ENCODE measurements around the gene PHRF1.
A peak's percentile ranks its signal among the peaks of the same experiment; 100 is the strongest.

The PHRF1 gene

DNA sequence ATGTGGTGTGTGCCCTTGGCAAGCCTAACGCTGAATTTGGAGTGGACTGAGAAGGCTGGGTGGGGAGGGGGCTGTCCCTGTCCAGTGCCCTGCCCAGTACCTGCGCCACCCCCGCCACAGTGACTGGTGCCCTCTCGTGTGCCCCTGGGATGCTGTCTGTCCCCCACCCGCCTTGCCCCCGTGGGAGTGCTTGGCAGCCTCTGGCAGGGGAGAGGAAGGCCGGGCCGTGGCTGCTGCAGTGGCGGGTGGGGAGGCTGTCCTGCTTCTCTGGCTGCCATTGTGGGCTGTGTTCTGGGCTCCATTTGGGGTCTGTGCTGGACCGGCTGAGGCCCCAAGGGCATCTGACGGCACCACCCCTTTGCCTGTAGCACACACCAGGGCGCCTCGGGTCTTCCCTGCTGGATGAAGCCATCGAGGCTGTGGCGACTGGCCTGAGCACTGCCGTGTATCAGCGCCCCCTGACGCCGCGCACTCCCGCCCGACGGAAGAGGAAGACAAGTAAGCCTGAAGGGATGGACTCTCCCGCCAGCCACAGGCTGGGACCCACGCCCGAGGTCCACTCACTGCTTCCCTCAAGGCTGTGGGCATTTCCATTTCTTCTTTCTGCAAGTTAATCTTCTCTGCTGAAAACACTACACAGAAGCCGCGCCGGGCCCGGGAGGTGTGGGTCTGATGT is 21.9 kb downstream of the PHRF1 start:
- no peak for DNase-seq

GRCh38 chr11:601573-602245 is 25.4 kb downstream of the PHRF1 start:
- DNase-seq: no peak

- DNase-seq: no peak
Observed at GRCh38 chr11:603154-603553, 26.9 kb downstream of the PHRF1 start.

DNA sequence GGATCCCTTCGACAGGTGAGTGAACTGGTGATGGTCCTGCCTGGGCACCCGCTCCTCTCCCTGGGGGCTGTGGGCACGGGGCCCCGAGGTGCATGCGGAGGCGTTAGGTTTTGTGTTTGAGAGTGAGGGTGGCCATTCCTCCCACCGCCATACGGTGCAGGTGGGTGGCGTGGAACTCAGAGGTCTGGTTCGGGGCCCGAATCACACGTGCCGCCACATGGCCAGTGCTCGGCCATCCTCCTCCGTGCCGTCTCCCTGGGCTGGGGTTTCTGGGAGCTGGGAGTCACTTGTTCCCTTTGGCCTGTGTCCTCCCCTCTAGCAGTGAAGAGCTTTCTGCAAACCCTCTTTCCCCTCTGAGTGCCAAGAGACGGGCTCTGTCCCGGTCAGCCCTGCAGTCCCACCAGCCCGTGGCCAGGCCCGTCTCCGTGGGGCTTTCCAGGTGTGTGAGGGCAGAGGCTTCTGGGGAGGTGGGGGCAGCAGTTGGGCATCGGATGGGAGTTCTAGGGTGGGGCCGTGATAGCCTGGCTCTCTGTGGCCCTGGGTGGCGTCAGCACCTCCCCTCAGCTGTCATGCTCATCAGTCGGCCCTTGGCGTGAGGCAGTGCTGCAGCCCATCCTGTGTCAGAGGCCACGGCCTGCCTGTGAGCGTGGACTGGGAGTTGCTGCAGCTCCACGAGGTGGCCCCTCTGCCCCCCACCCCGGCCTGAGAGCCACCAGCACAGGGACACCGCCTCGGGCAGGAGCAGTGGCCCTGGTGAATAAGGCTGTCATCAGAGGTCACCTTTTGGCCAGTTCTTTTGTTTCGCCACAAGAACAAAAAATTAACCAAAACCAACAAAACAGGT is 29.2 kb downstream of the PHRF1 start:
- DNase-seq: no peak

- no peak for DNase-seq
Observed at GRCh38 chr11:606245-606644, 30.0 kb downstream of the PHRF1 start.

- no peak for DNase-seq
Observed at GRCh38 chr11:607020-607780, 30.9 kb downstream of the PHRF1 start.

- no peak for DNase-seq
Observed at GRCh38 chr11:607971-608659, 31.8 kb downstream of the PHRF1 start.

DNA sequence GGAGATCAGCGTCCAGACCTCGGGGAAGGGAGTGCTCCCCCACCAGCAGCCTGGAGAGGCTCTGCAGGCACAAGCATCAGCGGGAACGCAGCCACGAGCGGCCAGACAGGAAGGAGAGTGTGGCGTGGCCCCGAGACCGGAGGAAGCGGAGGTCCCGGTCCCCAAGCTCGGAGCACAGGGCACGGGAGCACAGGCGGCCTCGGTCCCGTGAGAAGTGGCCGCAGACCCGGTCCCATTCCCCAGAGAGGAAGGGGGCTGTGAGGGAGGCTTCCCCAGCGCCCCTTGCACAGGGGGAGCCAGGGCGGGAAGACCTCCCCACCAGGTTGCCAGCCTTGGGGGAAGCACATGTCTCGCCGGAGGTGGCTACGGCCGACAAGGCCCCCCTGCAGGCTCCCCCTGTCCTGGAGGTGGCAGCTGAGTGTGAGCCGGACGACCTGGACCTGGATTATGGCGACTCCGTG is 32.6 kb downstream of the PHRF1 start:
- no peak for DNase-seq

- no peak for DNase-seq
Observed at GRCh38 chr11:609341-609811, 33.1 kb downstream of the PHRF1 start.

DNA sequence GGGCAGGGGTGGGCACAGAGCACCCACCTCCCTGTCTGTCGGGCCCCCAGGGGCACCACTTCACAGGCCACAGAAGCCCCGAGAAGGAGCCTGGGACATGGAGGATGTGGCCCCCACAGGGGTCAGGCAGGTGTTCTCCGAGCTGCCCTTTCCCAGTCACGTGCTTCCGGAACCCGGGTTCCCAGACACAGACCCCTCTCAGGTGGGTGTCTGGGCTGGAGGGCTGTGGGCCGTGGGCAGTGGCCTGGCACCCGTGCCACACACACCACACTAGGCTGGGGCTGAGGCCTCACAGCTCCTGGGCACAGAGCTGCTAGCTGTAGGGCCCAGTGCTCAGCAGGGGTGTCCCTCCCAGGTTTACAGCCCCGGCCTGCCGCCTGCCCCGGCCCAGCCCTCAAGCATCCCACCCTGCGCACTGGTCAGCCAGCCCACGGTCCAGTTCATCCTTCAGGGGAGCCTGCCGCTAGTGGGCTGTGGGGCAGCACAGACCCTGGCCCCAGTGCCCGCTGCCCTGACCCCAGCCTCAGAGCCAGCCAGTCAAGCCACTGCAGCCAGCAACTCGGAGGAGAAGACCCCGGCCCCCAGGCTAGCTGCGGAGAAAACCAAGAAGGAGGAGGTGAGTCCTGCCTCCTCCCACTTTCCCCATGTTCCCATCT is 34.0 kb downstream of the PHRF1 start:
- DNase-seq: no peak

- DNase-seq: no peak
Observed at GRCh38 chr11:611001-611996, 35.0 kb downstream of the PHRF1 start.

DNA sequence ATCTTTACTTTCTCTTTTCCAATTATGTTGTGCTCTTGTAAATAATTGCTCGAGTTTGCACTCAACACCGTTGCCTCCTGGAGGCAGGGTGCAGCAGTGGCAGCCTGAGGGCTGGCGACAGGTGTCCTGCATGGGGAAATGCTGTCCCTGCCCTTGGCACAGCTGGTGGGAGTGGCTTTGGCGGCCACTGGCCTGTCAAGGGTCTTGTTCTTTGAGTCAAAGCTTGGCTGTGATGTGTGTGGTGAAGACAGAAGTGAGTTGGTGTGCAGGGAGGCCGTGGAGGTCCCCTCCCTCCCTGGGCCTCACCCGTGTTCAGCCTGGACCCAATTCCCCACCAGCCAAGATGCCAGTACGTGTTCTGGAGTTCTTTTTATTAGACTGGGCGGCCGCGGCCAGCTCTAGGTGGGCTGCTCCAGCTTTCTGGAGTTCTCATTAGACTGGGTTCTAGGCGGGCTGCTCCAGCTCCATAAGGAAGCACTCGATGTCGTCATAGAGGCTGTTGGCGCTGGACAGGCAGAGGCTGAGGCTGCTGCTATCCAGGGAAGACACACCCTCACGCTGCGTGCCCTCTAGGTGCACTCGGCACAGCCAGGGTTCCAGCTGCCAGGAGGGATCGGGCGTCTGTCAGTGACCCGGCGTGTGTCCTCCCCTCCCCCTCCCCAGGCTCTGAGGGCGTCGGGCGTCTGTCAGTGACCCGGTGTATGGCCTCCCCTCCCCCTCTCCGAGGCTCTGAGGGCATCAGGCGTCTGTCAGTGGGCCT is 36.1 kb downstream of the PHRF1 start:
- DNase-seq: peak; percentile 40

DNA sequence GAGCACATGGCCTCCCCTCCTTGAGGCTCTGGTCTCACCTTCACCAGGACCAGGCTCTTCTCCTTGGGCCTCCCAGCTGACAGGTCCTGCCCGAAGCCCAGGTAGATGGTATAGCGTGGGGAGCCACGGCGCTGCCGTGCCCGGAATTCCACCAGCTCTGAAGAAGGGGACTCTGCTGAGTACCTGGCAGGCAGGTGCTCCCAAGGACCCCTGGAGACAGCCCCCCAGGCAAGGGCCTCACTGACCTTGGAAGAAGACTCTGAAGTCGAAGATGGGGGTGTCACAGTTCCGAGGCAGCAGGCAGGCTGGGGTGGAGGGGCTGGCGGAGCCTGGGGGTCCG is 36.7 kb downstream of the PHRF1 start:
- no peak for DNase-seq

DNA sequence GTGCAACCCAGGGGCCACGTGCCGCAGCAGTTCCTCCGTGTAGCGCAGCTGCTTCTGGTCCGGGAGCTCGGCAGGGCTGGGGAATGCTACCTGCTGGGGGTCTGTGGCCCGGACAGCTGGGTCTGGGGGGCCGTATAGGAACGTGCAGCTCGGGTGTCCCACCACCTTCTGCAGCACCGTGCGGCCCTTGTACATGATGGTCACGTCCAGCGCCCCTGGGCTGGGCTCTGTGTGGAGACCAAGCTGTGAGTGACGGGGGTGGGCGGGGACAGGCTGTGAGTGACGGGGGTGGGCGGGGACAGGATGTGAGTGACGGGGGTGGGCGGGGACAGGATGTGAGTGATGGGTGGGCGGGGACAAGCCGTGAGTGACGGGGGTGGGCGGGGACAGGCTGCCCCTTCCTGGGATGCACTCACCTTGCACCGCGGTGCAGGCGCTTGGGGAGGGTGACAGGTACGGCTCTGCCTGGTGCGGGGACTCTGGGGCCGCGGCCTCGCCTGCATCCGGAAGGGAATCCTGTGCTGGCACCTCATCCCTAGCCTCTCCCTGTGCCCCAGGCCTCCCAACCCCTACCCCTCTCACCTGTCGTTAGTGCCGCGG is 37.2 kb downstream of the PHRF1 start:
- DNase-seq: peak; percentile 79

- no peak for DNase-seq
Observed at GRCh38 chr11:614021-614622, 37.9 kb downstream of the PHRF1 start.

GRCh38 chr11:614623-615503 is 38.6 kb downstream of the PHRF1 start:
- DNase-seq: no peak

GRCh38 chr11:615504-616319 is 39.4 kb downstream of the PHRF1 start, which contains the start of gene IRF7:
IRF7 (minus strand) TSS chr11:615950; CDS start chr11:615364, 586 bp downstream.
- peak; percentile 99 for DNase-seq
